Lower leg skin (tissue), 3 donors: ENCODE data around the gene CHCHD1.

Experiments
- POLR2A ChIP-seq, 2 donors: fragments of 450-650 bp; IDR thresholded peaks; one replicate each; pipeline ENCODE4 v1.6.1; 2016 to 2017; ENCODE audit warnings: antibody characterized with exemption in 2 of 2, mild to moderate bottlenecking in 1 of 2, moderate library complexity in 1 of 2
- TF ChIP-seq, protein P1 (sequence below), 3 donors: fragments of 450-650 bp; IDR thresholded peaks; one replicate each; pipeline ENCODE4 v1.5.1; 2016; ENCODE audit warnings: antibody characterized with exemption in 3 of 3, mild to moderate bottlenecking in 3 of 3, moderate library complexity in 2 of 3

GRCh38 chr10:73750819-73751218 lies 31.0 kb upstream of the CHCHD1 start:
- TF ChIP-seq POLR2A (IDR thresholded peaks at IDR 0.05), result no peak
- TF ChIP-seq, protein P1, sequence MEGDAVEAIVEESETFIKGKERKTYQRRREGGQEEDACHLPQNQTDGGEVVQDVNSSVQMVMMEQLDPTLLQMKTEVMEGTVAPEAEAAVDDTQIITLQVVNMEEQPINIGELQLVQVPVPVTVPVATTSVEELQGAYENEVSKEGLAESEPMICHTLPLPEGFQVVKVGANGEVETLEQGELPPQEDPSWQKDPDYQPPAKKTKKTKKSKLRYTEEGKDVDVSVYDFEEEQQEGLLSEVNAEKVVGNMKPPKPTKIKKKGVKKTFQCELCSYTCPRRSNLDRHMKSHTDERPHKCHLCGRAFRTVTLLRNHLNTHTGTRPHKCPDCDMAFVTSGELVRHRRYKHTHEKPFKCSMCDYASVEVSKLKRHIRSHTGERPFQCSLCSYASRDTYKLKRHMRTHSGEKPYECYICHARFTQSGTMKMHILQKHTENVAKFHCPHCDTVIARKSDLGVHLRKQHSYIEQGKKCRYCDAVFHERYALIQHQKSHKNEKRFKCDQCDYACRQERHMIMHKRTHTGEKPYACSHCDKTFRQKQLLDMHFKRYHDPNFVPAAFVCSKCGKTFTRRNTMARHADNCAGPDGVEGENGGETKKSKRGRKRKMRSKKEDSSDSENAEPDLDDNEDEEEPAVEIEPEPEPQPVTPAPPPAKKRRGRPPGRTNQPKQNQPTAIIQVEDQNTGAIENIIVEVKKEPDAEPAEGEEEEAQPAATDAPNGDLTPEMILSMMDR (IDR thresholded peaks at IDR 0.05), result no peak
